K562 (cell line): ENCODE measurements around the gene RSPRY1. TPM values are rescaled to one million over a fixed set of nuclear protein-coding genes. Genes with fewer than 3 reads are reported as not detected.

ENCODE experiments used
- ATAC-seq: fragments of 200-7000 bp; cut with Tn5 transposase; 3 replicates; pipeline ENCODE4 v1.9.1; 2020; ENCODE audit warnings: moderate library complexity
- BruUV-seq: library from RNA; stranded (reverse); fragments of 400-500 nt; replicated peaks from 2 replicates; lab custom pipeline; 2021; lab: Mats Ljungman, UMichigan
- CTCF ChIA-PET: fragments of 300-600 bp; formaldehyde crosslinking; extraction: SDS; loops from one replicate; lab custom pipeline; 2021; ENCODE audit warnings: low intra/inter-chr PET ratio; lab: Yijun Ruan, JAX
- POLR2A ChIA-PET: fragments of 300-600, 350-650 bp; sonication (Branson Sonifier 250); formaldehyde crosslinking; extraction: SDS; loops from one replicate; lab custom pipeline; 2021; ENCODE audit warnings: antibody characterized with exemption, inconsistent platforms; lab: Yijun Ruan, JAX
- DNase-seq, 4 experiments: peaks; one replicate each; pipeline versions ENCODE4 v3.0.0 to v3.0.0-alpha.2; 2011 to 2018; ENCODE audit warnings: low spot score in 3 of 4, mixed read lengths in 3 of 4; ENCODE audit errors: extremely low read depth in 1 of 4
- FAIRE-seq: peaks from 2 replicates; lab custom pipeline; 2011; peaks lifted over from hg19 to GRCh38; lab: Jason Lieb, UNC
- H2AFZ ChIP-seq: 2 replicates; pipeline ENCODE4 v1.6.0; 2011; ENCODE audit warnings: low read depth, low read length, control low read depth, inconsistent platforms
- H3K27ac ChIP-seq: fragments of 200-600 bp; 3 replicates; pipeline ENCODE4 v1.8.0; 2011; ENCODE audit warnings: low read depth, mild to moderate bottlenecking, control low read depth, inconsistent platforms, low read length, moderate library complexity, mixed read lengths; ENCODE audit errors: extremely low read depth
- H3K27me3 ChIP-seq, 2 experiments: fragments of 300-600 bp in 1 of 2; 2 replicates in 1 of 2; 3 replicates in 1 of 2; pipeline versions ENCODE4 v1.6.0 to v1.8.0; 2011; ENCODE audit warnings: inconsistent platforms in 2 of 2, low read length in 2 of 2, mild to moderate bottlenecking in 1 of 2, mixed read lengths in 1 of 2, moderate library complexity in 1 of 2; ENCODE audit not compliant: control insufficient read depth in 2 of 2, insufficient read depth in 2 of 2
- H3K36me3 ChIP-seq: fragments of 300-600 bp; 3 replicates; pipeline ENCODE4 v1.8.0; 2011; ENCODE audit warnings: mild to moderate bottlenecking, low read length, inconsistent platforms; ENCODE audit not compliant: control insufficient read depth, insufficient read depth
- H3K4me1 ChIP-seq, 2 experiments: fragments of 200-600 bp in 1 of 2; replicated peaks in 1 of 2; 2 replicates in 1 of 2; 3 replicates in 1 of 2; pipeline versions ENCODE4 v1.5.1 to v1.8.0; 2011; ENCODE audit warnings: inconsistent platforms in 2 of 2, low read length in 2 of 2, mild to moderate bottlenecking in 1 of 2, mixed read lengths in 1 of 2, moderate library complexity in 1 of 2; ENCODE audit not compliant: control insufficient read depth in 2 of 2, insufficient read depth in 2 of 2
- H3K4me2 ChIP-seq: 2 replicates; pipeline ENCODE4 v1.6.1; 2011; ENCODE audit warnings: low read length, control low read depth, inconsistent platforms, mixed read lengths; ENCODE audit not compliant: insufficient read depth
- H3K4me3 ChIP-seq: fragments of 200-600 bp; sonication (generic), shearing (Covaris generic); 2 replicates; pipeline ENCODE4 v1.5.1; 2016; ENCODE audit warnings: control low read depth, inconsistent platforms
- H3K79me2 ChIP-seq: fragments of 200-600 bp; 3 replicates; pipeline ENCODE4 v1.8.0; 2011; ENCODE audit warnings: low read length, inconsistent platforms; ENCODE audit not compliant: control insufficient read depth, insufficient read depth
- H3K9ac ChIP-seq, 2 experiments: 2 replicates each; pipeline versions ENCODE4 v1.6.0 to v1.6.1; 2011; ENCODE audit warnings: low read depth in 2 of 2, low read length in 2 of 2, control low read depth in 1 of 2, inconsistent platforms in 1 of 2, mild to moderate bottlenecking in 1 of 2, mixed read lengths in 1 of 2; ENCODE audit not compliant: insufficient read depth in 1 of 2
- H3K9me1 ChIP-seq: one replicate; pipeline ENCODE4 v1.6.0; 2011; ENCODE audit warnings: inconsistent platforms, mild to moderate bottlenecking, low read length, moderate library complexity; ENCODE audit not compliant: control insufficient read depth, insufficient read depth
- H3K9me3 ChIP-seq: replicated peaks from 2 replicates; pipeline ENCODE4 v1.5.1; 2011; ENCODE audit warnings: low read depth, low read length, inconsistent platforms; ENCODE audit not compliant: control insufficient read depth, insufficient read depth
- H4K20me1 ChIP-seq: replicated peaks from 2 replicates; pipeline ENCODE4 v1.6.1; 2011; ENCODE audit warnings: low read length, inconsistent platforms, mixed read lengths; ENCODE audit not compliant: control insufficient read depth, insufficient read depth
- FOXK1 ChIP-seq: sonication (generic); formaldehyde crosslinking; IDR thresholded peaks from 2 replicates; pipeline ENCODE4 v1.8.0; 2022; ENCODE audit warnings: missing genetic modification reagents, mild to moderate bottlenecking, borderline replicate concordance
- HEY1 ChIP-seq: fragments of 250-450 bp; sonication (Bioruptor Pico); IDR thresholded peaks from 2 replicates; pipeline ENCODE4 v1.5.0; 2020; ENCODE audit warnings: mild to moderate bottlenecking, moderate library complexity, borderline replicate concordance
- KLF1 ChIP-seq: fragments of 450-650 bp; IDR thresholded peaks from 2 replicates; pipeline ENCODE4 v1.6.1; 2016; ENCODE audit warnings: missing genetic modification characterization, missing compliant biosample characterization
- KLF6 ChIP-seq: fragments of 250-450 bp; sonication (Bioruptor Pico); IDR thresholded peaks from 2 replicates; pipeline ENCODE4 v1.4.0; 2020; ENCODE audit warnings: mild to moderate bottlenecking, moderate library complexity, borderline replicate concordance
- LEF1 ChIP-seq: fragments of 450-650 bp; IDR thresholded peaks from 2 replicates; pipeline ENCODE4 v1.6.1; 2016; ENCODE audit warnings: mild to moderate bottlenecking
- NFE2L1 ChIP-seq: fragments of 450-650 bp; IDR thresholded peaks from 2 replicates; pipeline ENCODE4 v1.6.1; 2016; ENCODE audit warnings: missing genetic modification characterization, low read depth, mild to moderate bottlenecking, missing compliant biosample characterization, moderate library complexity, borderline replicate concordance
- NFXL1 ChIP-seq: fragments of 450-650 bp; formaldehyde crosslinking; IDR thresholded peaks from 2 replicates; pipeline ENCODE4 v1.4.0; 2021; ENCODE audit warnings: mild to moderate bottlenecking
- SIRT6 ChIP-seq: IDR thresholded peaks from one replicate; pipeline ENCODE4 v1.6.1; 2012; ENCODE audit warnings: low read depth, mild to moderate bottlenecking, control low read depth, inconsistent platforms, low read length, moderate library complexity
- U2AF2 ChIP-seq: fragments of 200-400 bp; formaldehyde crosslinking; optimal IDR thresholded peaks from 2 replicates; pipeline ENCODE3; 2017; ENCODE audit warnings: low read depth, mild to moderate bottlenecking, low read length
- ZKSCAN1 ChIP-seq: fragments of 150-350 bp; IDR thresholded peaks from 2 replicates; pipeline ENCODE4 v1.6.1; 2016; ENCODE audit warnings: low read depth, low read length
- WGBS: fragments of 100-300 bp; shearing (Covaris generic); methylation state at CpG from one replicate; pipeline ENCODE4 v1.1.6; 2016; ENCODE audit warnings: low coverage, mixed read lengths; ENCODE audit not compliant: insufficient coverage; ENCODE audit errors: missing lambda C conversion rate; 5-methylcytosine and 5-hydroxymethylcytosine counted together
- in situ Hi-C: fragments of 300-500 bp; cut with MboI; formaldehyde crosslinking; loops from 4 replicates; pipeline ENCODE4 v1.15.0; 2018; ENCODE audit warnings: inconsistent platforms, mixed read lengths
- intact Hi-C: fragments of 100-400 bp; cut with micrococcal nuclease; formaldehyde crosslinking; loops from 2 replicates; pipeline ENCODE4 v1.14.2; 2022
- polyA plus RNA-seq, 8 experiments: library from polyadenylated mRNA; depleted of rRNA in 4 of 8; stranded (reverse) in 5 of 8; unstranded in 3 of 8; fragments of >200 nt; fragmentation: Nextera tagmentation in 2 of 8; fragmentation: Illumina TruSeq in 1 of 8; extraction: Ambion mirVana in 2 of 8; extraction: Trizol in 1 of 8; gene quantifications; 2 replicates each; pipeline versions ENCODE4 v1.2.1 to v1.2.3, GENCODE V29; 2011 to 2014; ENCODE audit warnings: inconsistent platforms in 1 of 8, missing spikeins in 1 of 8
- total RNA-seq, 7 experiments: library from RNA; depleted of rRNA in 6 of 7; stranded (reverse); fragments of >200 nt in 6 of 7; fragmentation: Illumina TruSeq in 2 of 7; extraction: Trizol in 2 of 7; gene quantifications; 2 replicates each; pipeline versions ENCODE4 v1.2.1 to v1.2.3, GENCODE V29; 2011 to 2021; ENCODE audit warnings: low replicate concordance in 1 of 7
- TF ChIP-seq, protein P1 (sequence below), 3 experiments: fragments of 200-800 bp in 1 of 3; fragments of 250-450 bp in 1 of 3; fragments of 450-650 bp in 1 of 3; sonication (Bioruptor Pico) in 1 of 3; sonication (Bioruptor generic) in 1 of 3; formaldehyde crosslinking in 1 of 3; IDR thresholded peaks; 2 replicates each; pipeline versions ENCODE4 v1.6.1 to v1.8.0; 2016 to 2022; ENCODE audit warnings: mild to moderate bottlenecking in 2 of 3, missing genetic modification characterization in 2 of 3, missing compliant biosample characterization in 1 of 3, moderate library complexity in 1 of 3
- TF ChIP-seq, protein P2 (sequence below), 2 experiments: fragments of 450-650 bp; IDR thresholded peaks; 2 replicates each; pipeline ENCODE4 v1.6.1; 2016

Gene RSPRY1
- total and polyA plus RNA-seq, 9 of the 15 experiments (the other 6 are each of a cell fraction or from before 2014, with no cell fraction given) = 10.2 to 27.8 (median 20.8) TPM

GRCh38 chr16:57150682-57151330, 35.3 kb upstream of the RSPRY1 start (continued):
- TF ChIP-seq, protein P1, sequence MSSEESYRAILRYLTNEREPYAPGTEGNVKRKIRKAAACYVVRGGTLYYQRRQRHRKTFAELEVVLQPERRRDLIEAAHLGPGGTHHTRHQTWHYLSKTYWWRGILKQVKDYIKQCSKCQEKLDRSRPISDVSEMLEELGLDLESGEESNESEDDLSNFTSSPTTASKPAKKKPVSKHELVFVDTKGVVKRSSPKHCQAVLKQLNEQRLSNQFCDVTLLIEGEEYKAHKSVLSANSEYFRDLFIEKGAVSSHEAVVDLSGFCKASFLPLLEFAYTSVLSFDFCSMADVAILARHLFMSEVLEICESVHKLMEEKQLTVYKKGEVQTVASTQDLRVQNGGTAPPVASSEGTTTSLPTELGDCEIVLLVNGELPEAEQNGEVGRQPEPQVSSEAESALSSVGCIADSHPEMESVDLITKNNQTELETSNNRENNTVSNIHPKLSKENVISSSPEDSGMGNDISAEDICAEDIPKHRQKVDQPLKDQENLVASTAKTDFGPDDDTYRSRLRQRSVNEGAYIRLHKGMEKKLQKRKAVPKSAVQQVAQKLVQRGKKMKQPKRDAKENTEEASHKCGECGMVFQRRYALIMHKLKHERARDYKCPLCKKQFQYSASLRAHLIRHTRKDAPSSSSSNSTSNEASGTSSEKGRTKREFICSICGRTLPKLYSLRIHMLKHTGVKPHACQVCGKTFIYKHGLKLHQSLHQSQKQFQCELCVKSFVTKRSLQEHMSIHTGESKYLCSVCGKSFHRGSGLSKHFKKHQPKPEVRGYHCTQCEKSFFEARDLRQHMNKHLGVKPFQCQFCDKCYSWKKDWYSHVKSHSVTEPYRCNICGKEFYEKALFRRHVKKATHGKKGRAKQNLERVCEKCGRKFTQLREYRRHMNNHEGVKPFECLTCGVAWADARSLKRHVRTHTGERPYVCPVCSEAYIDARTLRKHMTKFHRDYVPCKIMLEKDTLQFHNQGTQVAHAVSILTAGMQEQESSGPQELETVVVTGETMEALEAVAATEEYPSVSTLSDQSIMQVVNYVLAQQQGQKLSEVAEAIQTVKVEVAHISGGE (CRISPR knock-in tag; IDR thresholded peaks at IDR 0.05) = no peak
- no peak for TF ChIP-seq NFXL1 (CRISPR knock-in tag)
- TF ChIP-seq ZKSCAN1 = no peak

DNA sequence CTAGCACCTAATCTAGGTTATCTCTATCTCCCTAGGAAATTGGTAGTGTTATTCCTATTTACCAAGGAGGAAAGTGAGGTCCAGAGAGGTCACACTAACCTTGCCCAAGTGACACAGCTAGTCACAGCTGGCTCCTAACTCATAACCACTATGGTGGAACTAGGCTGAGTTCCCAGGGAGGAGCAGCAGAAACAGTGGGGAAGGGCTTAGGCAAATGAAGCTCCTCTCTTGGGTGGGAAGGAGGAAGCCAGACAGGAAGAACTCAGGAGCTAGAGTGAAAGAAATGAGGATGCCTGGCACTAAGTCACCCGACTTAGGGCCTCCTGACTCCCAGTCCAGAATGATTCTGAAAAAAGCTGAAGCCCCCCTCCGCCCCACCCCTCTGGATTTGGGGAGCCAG, 34.8 kb upstream of the RSPRY1 start:
- H2AFZ ChIP-seq = no peak overlapping the region
- H3K27me3 ChIP-seq = no peaks in the 10 kb centered on the region
- in situ Hi-C loops (no loop called here), intact Hi-C loops (no loop called here)
- H3K9me3 ChIP-seq = no peaks in the 10 kb centered on the region
- H3K9ac ChIP-seq = no peak overlapping the region
- peaks cover 46% of the 10 kb centered on the region for H3K36me3 ChIP-seq
- 69% methylated on average over 2 of the region's 2 CpGs for WGBS
- CTCF ChIA-PET = no interaction called here
- no peak overlapping the region for H3K4me2 ChIP-seq
- H3K9me1 ChIP-seq = no peaks in the 10 kb centered on the region
- no peaks in the 10 kb centered on the region for H3K79me2 ChIP-seq
- H3K4me3 ChIP-seq = no peak overlapping the region
- no peak overlapping the region for H3K27ac ChIP-seq
- FAIRE-seq (no peak), ATAC-seq (no peak), DNase-seq (no peak)
- peaks cover 2 to 3% of the 10 kb centered on the region in 2 experiments; a peak in 3 of 5 replicates for H3K4me1 ChIP-seq
- POLR2A ChIA-PET = interaction anchor here (0.6 to 3.3 kb wide), 9 partner anchors 10 to 266 kb away, joined by 3 to 27 read pairs (median 3); no protein-coding TSS in a partner anchor
- no TSS peak for BruUV-seq
- no peaks in the 10 kb centered on the region for H4K20me1 ChIP-seq
- no peak for TF ChIP-seq FOXK1
- TF ChIP-seq NFE2L1 (tag) = no peak
- no peak for TF ChIP-seq KLF1 (tag)
- TF ChIP-seq, protein P2, sequence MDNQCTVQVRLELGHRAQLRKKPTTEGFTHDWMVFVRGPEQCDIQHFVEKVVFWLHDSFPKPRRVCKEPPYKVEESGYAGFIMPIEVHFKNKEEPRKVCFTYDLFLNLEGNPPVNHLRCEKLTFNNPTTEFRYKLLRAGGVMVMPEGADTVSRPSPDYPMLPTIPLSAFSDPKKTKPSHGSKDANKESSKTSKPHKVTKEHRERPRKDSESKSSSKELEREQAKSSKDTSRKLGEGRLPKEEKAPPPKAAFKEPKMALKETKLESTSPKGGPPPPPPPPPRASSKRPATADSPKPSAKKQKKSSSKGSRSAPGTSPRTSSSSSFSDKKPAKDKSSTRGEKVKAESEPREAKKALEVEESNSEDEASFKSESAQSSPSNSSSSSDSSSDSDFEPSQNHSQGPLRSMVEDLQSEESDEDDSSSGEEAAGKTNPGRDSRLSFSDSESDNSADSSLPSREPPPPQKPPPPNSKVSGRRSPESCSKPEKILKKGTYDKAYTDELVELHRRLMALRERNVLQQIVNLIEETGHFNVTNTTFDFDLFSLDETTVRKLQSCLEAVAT (IDR thresholded peaks at IDR 0.05) = no peak
- no peak for TF ChIP-seq KLF6 (CRISPR knock-in tag)
- TF ChIP-seq LEF1 = no peak
- TF ChIP-seq SIRT6 = no peak
- no peak for TF ChIP-seq U2AF2
- TF ChIP-seq HEY1 = no peak
